Measurements from ENCODE around the gene IL17RD.

GRCh38 chr3:57066471-57066870 is 98.7 kb downstream of the IL17RD start:
- TF ChIP-seq PATZ1 (tag by site-specific recombination; IDR thresholded peaks at IDR 0.05): no peak
- TF ChIP-seq ZNF626 (tag by site-specific recombination; IDR thresholded peaks at IDR 0.05): no peak
